ENCODE data around the gene BLOC1S1.

Gene BLOC1S1

GRCh38 chr12:55715833-55716581 lies at the start of gene BLOC1S1:
Gene BLOC1S1 (plus strand): TSS chr12:55716046. CDS start chr12:55716052, 6 bp downstream.
- in situ Hi-C loops (cut with HindIII; ENCODE audit: low pct_unique_long_range_greater_than_20kb, low sequenced_read_pairs) = no loop called here
- peak; percentile 95 to 98 for DNase-seq (ENCODE audit: low read depth in 1 of 2, low spot score in 1 of 2)
- TF ChIP-seq JUND (IDR thresholded peaks at IDR 0.05; ENCODE audit: low read depth) = no peak

GRCh38 chr12:55666508-55666907 lies 49.3 kb upstream of the BLOC1S1 start:
- in situ Hi-C loops (cut with HindIII; ENCODE audit: low pct_unique_long_range_greater_than_20kb, low sequenced_read_pairs) = no loop called here
- TF ChIP-seq JUND (IDR thresholded peaks at IDR 0.05; ENCODE audit: low read depth) = no peak
- DNase-seq (ENCODE audit: low read depth in 1 of 2, low spot score in 1 of 2) = no peak

- in situ Hi-C loops (cut with HindIII; ENCODE audit: low pct_unique_long_range_greater_than_20kb, low sequenced_read_pairs) = no loop called here
- no peak for DNase-seq (ENCODE audit: low read depth in 1 of 2, low spot score in 1 of 2)
Observed at GRCh38 chr12:55670276-55670675, 45.6 kb upstream of the BLOC1S1 start.

GRCh38 chr12:55671746-55672145 lies 44.1 kb upstream of the BLOC1S1 start:
- in situ Hi-C loops (cut with HindIII; ENCODE audit: low pct_unique_long_range_greater_than_20kb, low sequenced_read_pairs) = no loop called here
- no peak for TF ChIP-seq JUND (IDR thresholded peaks at IDR 0.05; ENCODE audit: low read depth)
- DNase-seq (ENCODE audit: low read depth in 1 of 2, low spot score in 1 of 2) = peak in 1 of 2 experiments; percentile 18

More at GRCh38 chr12:55670276-55670675, 45.6 kb upstream of the BLOC1S1 start:
- no peak for TF ChIP-seq JUND (IDR thresholded peaks at IDR 0.05; ENCODE audit: low read depth)

GRCh38 chr12:55673638-55674037 lies 42.2 kb upstream of the BLOC1S1 start:
- in situ Hi-C loops (cut with HindIII; ENCODE audit: low pct_unique_long_range_greater_than_20kb, low sequenced_read_pairs) = no loop called here
- no peak for DNase-seq (ENCODE audit: low read depth in 1 of 2, low spot score in 1 of 2)
- TF ChIP-seq JUND (IDR thresholded peaks at IDR 0.05; ENCODE audit: low read depth) = no peak

- no peak for DNase-seq (ENCODE audit: low read depth in 1 of 2, low spot score in 1 of 2)
- TF ChIP-seq JUND (IDR thresholded peaks at IDR 0.05; ENCODE audit: low read depth) = no peak
Observed at GRCh38 chr12:55675666-55676065, 40.2 kb upstream of the BLOC1S1 start.

GRCh38 chr12:55676707-55677106 lies 39.1 kb upstream of the BLOC1S1 start:
- no peak for DNase-seq (ENCODE audit: low read depth in 1 of 2, low spot score in 1 of 2)
- in situ Hi-C loops (cut with HindIII; ENCODE audit: low pct_unique_long_range_greater_than_20kb, low sequenced_read_pairs) = no loop called here
- no peak for TF ChIP-seq JUND (IDR thresholded peaks at IDR 0.05; ENCODE audit: low read depth)

More at GRCh38 chr12:55675666-55676065, 40.2 kb upstream of the BLOC1S1 start:
- in situ Hi-C loops (cut with HindIII; ENCODE audit: low pct_unique_long_range_greater_than_20kb, low sequenced_read_pairs) = no loop called here

- TF ChIP-seq JUND (IDR thresholded peaks at IDR 0.05; ENCODE audit: low read depth) = no peak
- DNase-seq (ENCODE audit: low read depth in 1 of 2, low spot score in 1 of 2) = no peak
- in situ Hi-C loops (cut with HindIII; ENCODE audit: low pct_unique_long_range_greater_than_20kb, low sequenced_read_pairs) = no loop called here
Observed at GRCh38 chr12:55679691-55680090, 36.2 kb upstream of the BLOC1S1 start.

- in situ Hi-C loops (cut with HindIII; ENCODE audit: low pct_unique_long_range_greater_than_20kb, low sequenced_read_pairs) = no loop called here
- no peak for TF ChIP-seq JUND (IDR thresholded peaks at IDR 0.05; ENCODE audit: low read depth)
- peak; percentile 42 to 83 for DNase-seq (ENCODE audit: low read depth in 1 of 2, low spot score in 1 of 2)
Observed at GRCh38 chr12:55681142-55682077, 34.4 kb upstream of the BLOC1S1 start.

- in situ Hi-C loops (cut with HindIII; ENCODE audit: low pct_unique_long_range_greater_than_20kb, low sequenced_read_pairs) = no loop called here
- TF ChIP-seq JUND (IDR thresholded peaks at IDR 0.05; ENCODE audit: low read depth) = no peak
- no peak for DNase-seq (ENCODE audit: low read depth in 1 of 2, low spot score in 1 of 2)
Observed at GRCh38 chr12:55682087-55682796, 33.6 kb upstream of the BLOC1S1 start.

- no peak for TF ChIP-seq JUND (IDR thresholded peaks at IDR 0.05; ENCODE audit: low read depth)
- in situ Hi-C loops (cut with HindIII; ENCODE audit: low pct_unique_long_range_greater_than_20kb, low sequenced_read_pairs) = no loop called here
- no peak for DNase-seq (ENCODE audit: low read depth in 1 of 2, low spot score in 1 of 2)
Observed at GRCh38 chr12:55683676-55684075, 32.2 kb upstream of the BLOC1S1 start.

GRCh38 chr12:55684761-55685370 lies 31.0 kb upstream of the BLOC1S1 start:
- in situ Hi-C loops (cut with HindIII; ENCODE audit: low pct_unique_long_range_greater_than_20kb, low sequenced_read_pairs) = no loop called here
- DNase-seq (ENCODE audit: low read depth in 1 of 2, low spot score in 1 of 2) = no peak
- no peak for TF ChIP-seq JUND (IDR thresholded peaks at IDR 0.05; ENCODE audit: low read depth)

Measured in T47D (cell line).